Breast epithelium (tissue), 4 donors: ENCODE results near the gene RAB7B. TPM values are rescaled to one million over a fixed set of nuclear protein-coding genes. Genes with fewer than 3 reads are reported as not detected.

Experiments
- DNase-seq, 2 donors: peaks; one replicate each; pipeline ENCODE4 v3.0.0-alpha.2; 2019; ENCODE audit warnings: low spot score in 2 of 2
- H3K27ac ChIP-seq, 2 donors: fragments of 200-600 bp; sonication (generic) in 1 of 2; one replicate each; pipeline ENCODE4 v1.5.1; 2016 to 2019; ENCODE audit warnings: mild to moderate bottlenecking in 1 of 2
- H3K27me3 ChIP-seq, 2 donors: fragments of 200-600 bp; sonication (generic) in 1 of 2; one replicate each; pipeline versions ENCODE4 v1.5.1 to v1.6.0; 2017 to 2019; ENCODE audit warnings: control low read depth in 1 of 2, mild to moderate bottlenecking in 1 of 2
- H3K36me3 ChIP-seq: fragments of 200-600 bp; one replicate; pipeline ENCODE4 v1.5.1; 2019
- H3K4me1 ChIP-seq, 2 donors: fragments of 200-600 bp; sonication (generic); one replicate each; pipeline ENCODE4 v1.5.1; 2016 to 2019; ENCODE audit warnings: control low read depth in 1 of 2
- H3K4me3 ChIP-seq, 3 donors: fragments of 200-600 bp; sonication (generic); 1 replicate in 2 of 3; 2 replicates in 1 of 3; pipeline ENCODE4 v1.5.1; 2016 to 2019; ENCODE audit warnings: mild to moderate bottlenecking in 3 of 3, moderate library complexity in 2 of 3
- H3K9me3 ChIP-seq, 2 donors: fragments of 200-600 bp; sonication (generic) in 1 of 2; one replicate each; pipeline ENCODE4 v1.5.1; 2016 to 2019; ENCODE audit warnings: control low read depth in 1 of 2
- CTCF ChIP-seq, 3 donors: fragments of 450-650 bp; IDR thresholded peaks; one replicate each; pipeline ENCODE4 v1.5.1; 2016 to 2017; ENCODE audit warnings: antibody characterized with exemption in 3 of 3, mild to moderate bottlenecking in 3 of 3, moderate library complexity in 3 of 3
- POLR2A ChIP-seq: fragments of 450-650 bp; IDR thresholded peaks from one replicate; pipeline ENCODE4 v1.6.1; 2016; ENCODE audit warnings: antibody characterized with exemption, mild to moderate bottlenecking, moderate library complexity
- POLR2AphosphoS5 ChIP-seq, 3 donors: sonication (generic); formaldehyde crosslinking; IDR thresholded peaks; one replicate each; pipeline ENCODE4 v1.6.1; 2017; ENCODE audit warnings: antibody characterized with exemption in 3 of 3
- intact Hi-C: fragments of 100-400 bp; cut with DNase I; formaldehyde crosslinking; loops from one replicate; pipeline ENCODE4 v1.15.1; 2023; ENCODE audit warnings: low total_unique reads
- total RNA-seq, 3 donors: library from RNA; depleted of rRNA; stranded (reverse); fragments of >200 nt; gene quantifications; one replicate each; pipeline ENCODE4 v1.1.0, GENCODE V29; 2016

The RAB7B gene
- total RNA-seq, 3 donors from 2014 or later, result 1.3 to 6.6 (median 2.9) TPM

DNA sequence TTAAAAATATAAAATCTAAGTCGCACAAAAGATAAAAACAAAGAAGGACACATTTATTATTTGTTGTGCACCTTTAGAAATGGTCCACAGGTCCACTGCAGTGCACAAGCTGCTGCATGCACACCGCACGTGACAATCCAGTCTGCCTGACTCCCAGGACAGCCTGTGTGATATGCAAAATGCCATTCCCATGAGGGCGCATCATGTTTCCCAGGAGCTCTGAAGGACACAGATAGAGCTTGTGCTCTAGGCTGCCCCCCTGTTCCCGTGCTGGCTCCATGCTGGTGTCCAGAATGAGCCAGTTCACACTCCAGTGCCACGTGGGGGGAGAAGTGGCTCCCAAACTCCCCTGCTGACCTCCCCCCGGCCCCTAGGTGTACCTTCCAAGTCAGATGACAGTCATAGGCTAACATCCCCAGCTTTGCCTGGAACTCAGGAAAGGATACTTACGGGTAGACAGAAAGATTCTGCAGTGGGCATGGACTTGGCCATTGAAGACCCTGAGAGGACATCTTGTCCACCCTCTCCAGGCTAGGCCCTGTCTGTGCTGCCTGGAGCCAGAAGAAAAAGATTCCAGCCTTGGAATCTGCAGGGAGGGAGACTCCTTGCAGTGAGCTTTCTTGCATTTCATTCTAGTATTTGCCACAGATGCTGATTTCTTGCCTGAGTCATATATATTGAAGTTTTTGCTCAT lies 26.3 kb downstream of the RAB7B start:
- H3K4me3 ChIP-seq, result no peak overlapping the region
- no peak overlapping the region for H3K27ac ChIP-seq
- DNase-seq, result no peak
- TF ChIP-seq CTCF (IDR thresholded peaks at IDR 0.05), result no peak
- TF ChIP-seq POLR2AphosphoS5 (IDR thresholded peaks at IDR 0.05), result no peak
- no peak for TF ChIP-seq POLR2A
- no peaks in the 10 kb centered on the region for H3K36me3 ChIP-seq
- no peaks in the 10 kb centered on the region for H3K9me3 ChIP-seq
- intact Hi-C loops, result loop anchor here (2.0 to 10.0 kb wide), 2 partner anchors 56 to 182 kb away; no protein-coding TSS in a partner anchor
- no peaks in the 10 kb centered on the region for H3K4me1 ChIP-seq
- H3K27me3 ChIP-seq, result peaks cover 0 to 4% of the 10 kb centered on the region in 2 donors

DNA sequence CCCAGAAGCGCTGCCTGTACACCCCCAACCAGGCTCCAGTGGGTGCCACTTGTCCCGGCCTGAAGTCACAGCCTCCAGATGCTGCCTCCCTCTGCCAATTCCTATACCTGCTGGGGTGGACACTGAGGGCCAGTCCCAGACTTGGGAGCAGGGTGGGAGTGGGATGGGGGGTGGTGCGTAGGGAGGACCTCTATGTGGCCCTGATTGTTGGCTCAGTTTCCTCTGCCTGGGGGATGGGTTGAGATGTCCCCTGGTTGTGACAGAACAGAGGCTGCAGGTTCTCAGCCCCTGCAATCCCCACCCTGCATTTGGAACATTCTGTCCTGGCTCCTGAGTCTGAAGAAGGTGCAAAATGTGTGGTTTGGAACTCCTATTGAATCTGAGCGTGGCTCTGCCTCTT lies 27.2 kb downstream of the RAB7B start:
- Histone ChIP-seq H3K36me3 (no peaks in the 10 kb centered on the region), H3K9me3 (no peaks in the 10 kb centered on the region), H3K27me3 (peaks cover 0 to 4% of the 10 kb centered on the region in 2 donors), H3K27ac (no peak overlapping the region), H3K4me3 (no peak overlapping the region), H3K4me1 (no peaks in the 10 kb centered on the region)
- no peak for DNase-seq
- intact Hi-C loops, result loop anchor here (2.0 to 10.0 kb wide), 2 partner anchors 55 to 181 kb away; no protein-coding TSS in a partner anchor
- TF ChIP-seq POLR2A (no peak), POLR2AphosphoS5 (IDR thresholded peaks at IDR 0.05) (no peak), CTCF (IDR thresholded peaks at IDR 0.05) (no peak)

DNA sequence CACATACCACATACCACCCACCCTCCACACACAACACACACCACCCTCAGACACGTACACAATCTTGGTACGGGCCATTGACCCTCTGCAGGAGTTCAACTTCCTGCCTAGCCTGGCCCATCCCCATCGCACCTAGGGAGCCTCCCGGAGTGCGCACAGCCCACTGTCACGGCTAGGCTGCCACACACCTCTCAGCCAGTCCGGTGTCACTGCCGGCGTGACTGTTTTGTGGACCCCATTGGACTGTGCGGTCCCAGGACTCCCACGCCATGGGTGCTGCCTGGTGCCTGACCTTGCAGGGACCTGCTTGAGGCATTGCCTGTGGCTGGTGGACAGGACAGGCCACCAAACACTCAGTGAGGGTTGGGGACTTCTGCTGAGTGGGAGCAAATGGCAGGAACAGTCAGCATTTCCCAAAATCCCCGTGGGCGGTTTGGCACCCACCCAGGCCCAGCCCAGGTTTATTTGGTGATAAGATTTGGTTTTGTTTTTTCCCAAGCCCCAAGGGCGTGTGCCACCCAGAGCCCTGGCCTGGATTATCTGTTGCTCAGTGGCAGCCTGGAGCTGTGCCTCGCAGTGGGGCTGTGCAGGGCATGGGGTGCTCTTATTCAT lies 27.7 kb downstream of the RAB7B start:
- no peak overlapping the region for H3K4me3 ChIP-seq
- intact Hi-C loops, result loop anchor here (10.0 kb wide), 1 partner anchor 181 kb away; no protein-coding TSS in a partner anchor
- no peaks in the 10 kb centered on the region for H3K9me3 ChIP-seq
- no peak for DNase-seq
- no peak overlapping the region for H3K27ac ChIP-seq
- peaks cover 0 to 4% of the 10 kb centered on the region in 2 donors for H3K27me3 ChIP-seq
- TF ChIP-seq POLR2AphosphoS5 (IDR thresholded peaks at IDR 0.05) (no peak), POLR2A (no peak), CTCF (IDR thresholded peaks at IDR 0.05) (no peak)
- H3K4me1 ChIP-seq, result no peaks in the 10 kb centered on the region
- no peaks in the 10 kb centered on the region for H3K36me3 ChIP-seq

GRCh38 chr1:205974712-205975111 lies 28.5 kb downstream of the RAB7B start:
- intact Hi-C loops, result loop anchor here (10.0 kb wide), 1 partner anchor 180 kb away; no protein-coding TSS in a partner anchor
- no peak for DNase-seq
- H3K36me3 ChIP-seq, result no peaks in the 10 kb centered on the region
- H3K4me1 ChIP-seq, result no peaks in the 10 kb centered on the region
- no peak for TF ChIP-seq POLR2A
- TF ChIP-seq CTCF (IDR thresholded peaks at IDR 0.05), result no peak
- TF ChIP-seq POLR2AphosphoS5 (IDR thresholded peaks at IDR 0.05), result no peak
- H3K27ac ChIP-seq, result no peak overlapping the region
- H3K4me3 ChIP-seq, result no peak overlapping the region
- H3K9me3 ChIP-seq, result no peaks in the 10 kb centered on the region
- peaks cover 0 to 4% of the 10 kb centered on the region in 2 donors for H3K27me3 ChIP-seq
